Vagina (tissue), 2 donors: ENCODE data around the gene TPST1.

Source experiments
- CTCF ChIP-seq, 3 experiments: fragments of 450-650 bp in 2 of 3; fragments of 200-600 bp in 1 of 3; sonication (generic) in 1 of 3; IDR thresholded peaks; one replicate each; pipeline ENCODE4 v1.5.1; 2017 to 2019; ENCODE audit warnings: antibody characterized with exemption in 3 of 3, mild to moderate bottlenecking in 2 of 3, moderate library complexity in 2 of 3
- POLR2A ChIP-seq, 2 donors: fragments of 450-650 bp; IDR thresholded peaks; one replicate each; pipeline ENCODE4 v1.6.1; 2017; ENCODE audit warnings: antibody characterized with exemption in 2 of 2, mild to moderate bottlenecking in 2 of 2, moderate library complexity in 2 of 2
- POLR2AphosphoS5 ChIP-seq, 2 donors: sonication (generic); formaldehyde crosslinking; IDR thresholded peaks; one replicate each; pipeline ENCODE4 v1.9.0; 2017; ENCODE audit warnings: antibody characterized with exemption in 2 of 2, mild to moderate bottlenecking in 2 of 2, low read depth in 1 of 2; ENCODE audit not compliant: insufficient read depth in 1 of 2

GRCh38 chr7:66400400-66400799, 195.3 kb downstream of the TPST1 start:
- TF ChIP-seq CTCF (IDR thresholded peaks at IDR 0.05) (no peak), POLR2A (IDR thresholded peaks at IDR 0.05) (no peak), POLR2AphosphoS5 (IDR thresholded peaks at IDR 0.05; ENCODE audit: insufficient read depth in 1 of 2, low read depth in 1 of 2) (no peak)
